ENCODE results near the gene MYLK4.
A peak's percentile ranks its signal among the peaks of the same experiment; 100 is the strongest.

The MYLK4 gene

GRCh38 chr6:2708456-2708855 is 42.3 kb downstream of the MYLK4 start:
- DNase-seq (ENCODE audit: low read depth in 2 of 2), result no peak

- DNase-seq (ENCODE audit: low read depth in 2 of 2), result no peak
Measured at GRCh38 chr6:2706558-2706957, 44.2 kb downstream of the MYLK4 start.

GRCh38 chr6:2705256-2705655 is 45.5 kb downstream of the MYLK4 start:
- no peak for DNase-seq (ENCODE audit: low read depth in 2 of 2)

- DNase-seq (ENCODE audit: low read depth in 2 of 2), result no peak
Measured at GRCh38 chr6:2697291-2697690, 53.4 kb downstream of the MYLK4 start.

GRCh38 chr6:2695454-2696095 is 55.1 kb downstream of the MYLK4 start:
- DNase-seq (ENCODE audit: low read depth in 2 of 2), result peak in 1 of 2 experiments; percentile 12

GRCh38 chr6:2693231-2693630 is 57.5 kb downstream of the MYLK4 start:
- no peak for DNase-seq (ENCODE audit: low read depth in 2 of 2)

- peak; percentile 15 to 20 for DNase-seq (ENCODE audit: low read depth in 2 of 2)
Measured at GRCh38 chr6:2688401-2689064, 62.2 kb downstream of the MYLK4 start.

GRCh38 chr6:2687456-2687855 is 63.3 kb downstream of the MYLK4 start:
- peak; percentile 15 to 16 for DNase-seq (ENCODE audit: low read depth in 2 of 2)

- no peak for DNase-seq (ENCODE audit: low read depth in 2 of 2)
Measured at GRCh38 chr6:2686515-2686914, 64.2 kb downstream of the MYLK4 start.

GRCh38 chr6:2684766-2685754 is 65.7 kb downstream of the MYLK4 start:
- no peak for DNase-seq (ENCODE audit: low read depth in 2 of 2)

- DNase-seq (ENCODE audit: low read depth in 2 of 2), result no peak
Measured at GRCh38 chr6:2684103-2684749, 66.5 kb downstream of the MYLK4 start.

- DNase-seq (ENCODE audit: low read depth in 2 of 2), result no peak
Measured at GRCh38 chr6:2680264-2680922, 70.3 kb downstream of the MYLK4 start.

GRCh38 chr6:2677080-2677593 is 73.6 kb downstream of the MYLK4 start:
- no peak for DNase-seq (ENCODE audit: low read depth in 2 of 2)

GRCh38 chr6:2676048-2676447 is 74.7 kb downstream of the MYLK4 start:
- no peak for DNase-seq (ENCODE audit: low read depth in 2 of 2)

GRCh38 chr6:2674857-2675256 is 75.9 kb downstream of the MYLK4 start:
- DNase-seq (ENCODE audit: low read depth in 2 of 2), result no peak

GRCh38 chr6:2669067-2669700 is 81.5 kb downstream of the MYLK4 start:
- no peak for DNase-seq (ENCODE audit: low read depth in 2 of 2)

GRCh38 chr6:2667617-2668016 is 83.1 kb downstream of the MYLK4 start:
- no peak for DNase-seq (ENCODE audit: low read depth in 2 of 2)

- no peak for DNase-seq (ENCODE audit: low read depth in 2 of 2)
Measured at GRCh38 chr6:2666906-2667575, 83.7 kb downstream of the MYLK4 start.

GRCh38 chr6:2665146-2666070 is 85.3 kb downstream of the MYLK4 start:
- no peak for DNase-seq (ENCODE audit: low read depth in 2 of 2)
